ENCODE results near the gene ZNF780B. TPM values are rescaled to one million over a fixed set of nuclear protein-coding genes. Genes with fewer than 3 reads are reported as not detected.
A peak's percentile ranks its signal among the peaks of the same experiment; 100 is the strongest.

Gene ZNF780B
- total and polyA plus RNA-seq, 5 donors = 15.3 to 35.2 (median 30.0) TPM

DNA sequence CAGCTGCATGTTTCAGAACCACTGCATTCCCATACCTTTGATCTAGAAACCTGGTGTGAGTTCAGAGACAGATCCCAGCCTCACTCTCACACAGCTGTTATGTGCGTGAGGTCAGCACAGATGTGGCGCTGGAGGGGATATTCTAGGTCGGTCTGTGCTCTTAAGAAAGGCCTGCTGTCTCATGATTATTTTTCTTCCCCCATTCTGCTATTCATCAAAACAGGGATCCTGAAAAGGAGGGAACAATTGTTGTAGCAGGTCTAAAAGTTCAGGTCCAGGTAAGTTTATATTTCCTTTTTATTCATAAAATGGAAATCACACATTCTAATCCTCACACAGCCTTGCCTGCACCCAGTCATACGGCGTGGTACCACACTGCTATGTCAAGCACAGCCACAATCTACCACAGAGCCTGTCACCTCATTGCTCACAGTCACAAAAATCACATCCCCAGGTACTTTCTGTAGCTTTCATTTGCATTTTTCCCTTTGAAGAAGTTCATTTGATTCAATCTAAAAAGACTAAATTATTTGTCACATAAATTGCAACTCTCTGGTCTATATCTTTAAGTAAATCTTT is 58.3 kb downstream of the ZNF780B start:
- DNase-seq = no peak
- peak; percentile 7 to 9 for ATAC-seq
- peak overlapping the region; percentile 93 for H3K4me3 ChIP-seq (ENCODE audit: low read length)
- 76% methylated on average over 5 of the region's 5 CpGs for WGBS
- no peaks in the 10 kb centered on the region for H3K4me1 ChIP-seq (ENCODE audit: control insufficient read depth, insufficient read depth, low read length)
- intact Hi-C loops (cut with DNase I) = no loop called here
- H3K9me3 ChIP-seq (ENCODE audit: control insufficient read depth, low read length) = no peaks in the 10 kb centered on the region
- peak overlapping the region; percentile 88 for H3K27ac ChIP-seq (ENCODE audit: low read length)
- no peaks in the 10 kb centered on the region for H3K27me3 ChIP-seq (ENCODE audit: control insufficient read depth, insufficient read depth)

- Histone ChIP-seq H3K27ac (ENCODE audit: low read length) (peak within 1 kb of the TSS; percentile 88), H3K4me3 (ENCODE audit: low read length) (peak within 1 kb of the TSS; percentile 93), H3K4me1 (ENCODE audit: control insufficient read depth, insufficient read depth, low read length) (no peaks in the 10 kb centered on the region), H3K27me3 (ENCODE audit: control insufficient read depth, insufficient read depth) (no peaks in the 10 kb centered on the region), H3K9me3 (ENCODE audit: control insufficient read depth, low read length) (no peaks in the 10 kb centered on the region)
- ATAC-seq (peak; percentile 99), DNase-seq (peak; percentile 94 to 97 (median 96))
- 4% methylated on average over 53 of the region's 53 CpGs for WGBS
- intact Hi-C loops (cut with DNase I) = no loop called here
Observed at GRCh38 chr19:39996811-39997637, 59.0 kb downstream of the ZNF780B start, which contains the start of gene ZNF546. Gene ZNF546 (plus strand): TSS chr19:39997060. CDS start chr19:39998327, 1,267 bp downstream.

- Histone ChIP-seq H3K27me3 (ENCODE audit: control insufficient read depth, insufficient read depth) (no peaks in the 10 kb centered on the region), H3K4me3 (ENCODE audit: low read length) (peak overlapping the region; percentile 93), H3K4me1 (ENCODE audit: control insufficient read depth, insufficient read depth, low read length) (no peaks in the 10 kb centered on the region), H3K9me3 (ENCODE audit: control insufficient read depth, low read length) (no peaks in the 10 kb centered on the region), H3K27ac (ENCODE audit: low read length) (peak overlapping the region; percentile 88)
- WGBS = 10% methylated on average over 19 of the region's 19 CpGs
- peak; percentile 53 to 64 for ATAC-seq
- intact Hi-C loops (cut with DNase I) = no loop called here
- no peak for DNase-seq
Observed at GRCh38 chr19:39996218-39996810, 59.7 kb downstream of the ZNF780B start.

- WGBS = 77% methylated on average over 1 of the region's 1 CpG
- Histone ChIP-seq H3K4me1 (ENCODE audit: control insufficient read depth, insufficient read depth, low read length) (no peaks in the 10 kb centered on the region), H3K4me3 (ENCODE audit: low read length) (peak overlapping the region; percentile 93), H3K27me3 (ENCODE audit: control insufficient read depth, insufficient read depth) (no peaks in the 10 kb centered on the region), H3K9me3 (ENCODE audit: control insufficient read depth, low read length) (no peaks in the 10 kb centered on the region), H3K27ac (ENCODE audit: low read length) (no peak overlapping the region)
- intact Hi-C loops (cut with DNase I) = no loop called here
- ATAC-seq = no peak
- no peak for DNase-seq
Observed at GRCh38 chr19:39995794-39996193, 60.2 kb downstream of the ZNF780B start.

DNA sequence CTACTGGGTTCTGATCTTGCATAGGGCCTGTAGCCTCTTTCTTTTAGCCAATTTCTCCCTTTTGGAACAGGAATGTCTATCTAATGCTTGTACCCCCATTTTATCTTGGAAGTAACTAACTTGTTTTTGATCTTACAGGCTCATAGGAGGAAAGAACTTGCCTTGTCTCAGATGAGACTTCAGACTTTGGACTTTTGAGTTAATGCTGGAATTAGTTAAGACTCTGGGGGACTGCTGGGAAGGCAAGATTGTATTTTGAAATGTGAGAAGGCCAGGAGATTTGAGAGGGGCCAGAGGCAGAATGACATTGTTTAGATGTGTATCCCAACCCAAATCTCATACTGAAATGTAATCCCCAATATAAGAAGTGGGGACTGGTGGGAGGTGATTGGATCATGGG is 61.7 kb downstream of the ZNF780B start:
- Histone ChIP-seq H3K27ac (ENCODE audit: low read length) (no peak overlapping the region), H3K27me3 (ENCODE audit: control insufficient read depth, insufficient read depth) (no peaks in the 10 kb centered on the region), H3K4me3 (ENCODE audit: low read length) (no peak overlapping the region), H3K4me1 (ENCODE audit: control insufficient read depth, insufficient read depth, low read length) (no peaks in the 10 kb centered on the region), H3K9me3 (ENCODE audit: control insufficient read depth, low read length) (no peaks in the 10 kb centered on the region)
- intact Hi-C loops (cut with DNase I) = no loop called here
- ATAC-seq = no peak
- DNase-seq = no peak

GRCh38 chr19:39993605-39994004 is 62.4 kb downstream of the ZNF780B start:
- H3K27ac ChIP-seq (ENCODE audit: low read length) = no peak overlapping the region
- intact Hi-C loops (cut with DNase I) = no loop called here
- H3K27me3 ChIP-seq (ENCODE audit: control insufficient read depth, insufficient read depth) = no peaks in the 10 kb centered on the region
- WGBS = 100% methylated on average over 1 of the region's 1 CpG
- ATAC-seq (no peak), DNase-seq (no peak)
- H3K4me1 ChIP-seq (ENCODE audit: control insufficient read depth, insufficient read depth, low read length) = no peaks in the 10 kb centered on the region
- no peaks in the 10 kb centered on the region for H3K9me3 ChIP-seq (ENCODE audit: control insufficient read depth, low read length)
- H3K4me3 ChIP-seq (ENCODE audit: low read length) = no peak overlapping the region

GRCh38 chr19:39987596-39987995 is 68.4 kb downstream of the ZNF780B start:
- ATAC-seq (no peak), DNase-seq (no peak)
- H3K4me3 ChIP-seq (ENCODE audit: low read length) = no peak overlapping the region
- peaks cover 2% of the 10 kb centered on the region for H3K9me3 ChIP-seq (ENCODE audit: control insufficient read depth, low read length)
- no peak overlapping the region for H3K27ac ChIP-seq (ENCODE audit: low read length)
- intact Hi-C loops (cut with DNase I) = no loop called here
- no peaks in the 10 kb centered on the region for H3K4me1 ChIP-seq (ENCODE audit: control insufficient read depth, insufficient read depth, low read length)
- 94% methylated on average over 1 of the region's 1 CpG for WGBS
- no peaks in the 10 kb centered on the region for H3K27me3 ChIP-seq (ENCODE audit: control insufficient read depth, insufficient read depth)

GRCh38 chr19:39987167-39987566 is 68.9 kb downstream of the ZNF780B start:
- Histone ChIP-seq H3K27me3 (ENCODE audit: control insufficient read depth, insufficient read depth) (no peaks in the 10 kb centered on the region), H3K9me3 (ENCODE audit: control insufficient read depth, low read length) (peaks cover 2% of the 10 kb centered on the region), H3K27ac (ENCODE audit: low read length) (no peak overlapping the region), H3K4me1 (ENCODE audit: control insufficient read depth, insufficient read depth, low read length) (no peaks in the 10 kb centered on the region), H3K4me3 (ENCODE audit: low read length) (no peak overlapping the region)
- ATAC-seq = no peak
- no peak for DNase-seq
- intact Hi-C loops (cut with DNase I) = no loop called here

DNA sequence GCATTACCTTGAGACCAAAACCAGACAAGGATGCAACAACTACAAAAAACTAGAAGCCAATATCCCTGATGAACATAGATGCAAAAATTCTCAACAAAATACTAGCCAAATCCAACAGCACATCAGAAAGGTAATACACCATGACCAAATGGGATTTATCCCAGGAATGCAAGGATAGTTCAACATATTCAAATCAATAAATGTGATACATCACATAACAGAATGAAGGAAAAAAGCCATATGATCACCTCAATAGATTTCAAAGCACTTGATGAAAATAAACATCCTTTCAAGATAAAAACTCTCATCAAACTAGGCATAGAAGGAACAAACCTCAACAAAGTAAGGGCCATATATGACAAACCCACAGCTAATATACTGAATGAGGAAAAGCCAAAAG is 69.4 kb downstream of the ZNF780B start:
- Histone ChIP-seq H3K27me3 (ENCODE audit: control insufficient read depth, insufficient read depth) (no peaks in the 10 kb centered on the region), H3K27ac (ENCODE audit: low read length) (no peak overlapping the region), H3K4me1 (ENCODE audit: control insufficient read depth, insufficient read depth, low read length) (no peaks in the 10 kb centered on the region), H3K4me3 (ENCODE audit: low read length) (no peak overlapping the region), H3K9me3 (ENCODE audit: control insufficient read depth, low read length) (peaks cover 2% of the 10 kb centered on the region)
- ATAC-seq (no peak), DNase-seq (no peak)
- intact Hi-C loops (cut with DNase I) = no loop called here

GRCh38 chr19:39983695-39984300 is 72.2 kb downstream of the ZNF780B start:
- Histone ChIP-seq H3K4me3 (ENCODE audit: low read length) (no peak overlapping the region), H3K9me3 (ENCODE audit: control insufficient read depth, low read length) (peaks cover 2% of the 10 kb centered on the region), H3K4me1 (ENCODE audit: control insufficient read depth, insufficient read depth, low read length) (no peaks in the 10 kb centered on the region), H3K27ac (ENCODE audit: low read length) (no peak overlapping the region), H3K27me3 (ENCODE audit: control insufficient read depth, insufficient read depth) (no peaks in the 10 kb centered on the region)
- intact Hi-C loops (cut with DNase I) = no loop called here
- 97% methylated on average over 5 of the region's 5 CpGs for WGBS
- ATAC-seq = no peak
- DNase-seq = no peak

DNA sequence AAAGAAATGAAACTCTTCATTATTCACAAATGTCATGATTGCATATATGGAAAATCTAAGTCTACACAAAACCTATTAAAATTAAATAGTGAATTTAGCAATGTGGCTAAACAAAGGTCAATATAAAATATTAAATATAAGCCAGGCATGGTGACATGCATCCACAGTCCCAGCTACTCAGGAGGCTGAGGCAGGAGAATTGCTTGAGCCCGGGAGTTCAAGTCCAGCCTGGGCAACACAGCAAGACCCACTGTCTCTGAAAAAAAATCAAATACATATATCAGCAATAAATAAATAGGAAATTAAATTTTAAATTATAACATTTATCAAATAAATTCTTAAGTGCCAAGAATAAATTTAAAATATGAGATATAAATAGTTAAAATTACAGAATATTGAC is 73.1 kb downstream of the ZNF780B start:
- H3K27ac ChIP-seq (ENCODE audit: low read length) = no peak overlapping the region
- ATAC-seq (no peak), DNase-seq (no peak)
- intact Hi-C loops (cut with DNase I) = no loop called here
- no peaks in the 10 kb centered on the region for H3K4me1 ChIP-seq (ENCODE audit: control insufficient read depth, insufficient read depth, low read length)
- no peak overlapping the region for H3K4me3 ChIP-seq (ENCODE audit: low read length)
- peaks cover 2% of the 10 kb centered on the region for H3K9me3 ChIP-seq (ENCODE audit: control insufficient read depth, low read length)
- 94% methylated on average over 1 of the region's 1 CpG for WGBS
- no peaks in the 10 kb centered on the region for H3K27me3 ChIP-seq (ENCODE audit: control insufficient read depth, insufficient read depth)
